ENCODE data around the gene C11orf68.

GRCh38 chr11:65891219-65892136 is 27.4 kb downstream of the C11orf68 start:
- TF ChIP-seq, protein P1, sequence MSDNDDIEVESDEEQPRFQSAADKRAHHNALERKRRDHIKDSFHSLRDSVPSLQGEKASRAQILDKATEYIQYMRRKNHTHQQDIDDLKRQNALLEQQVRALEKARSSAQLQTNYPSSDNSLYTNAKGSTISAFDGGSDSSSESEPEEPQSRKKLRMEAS (IDR thresholded peaks at IDR 0.05; ENCODE audit: low read depth, low read length), result no peak; the same call in 1 of the 2 replicates
- TF ChIP-seq CTCF (IDR thresholded peaks at IDR 0.05 in 2 of 3, conservative IDR thresholded peaks at IDR 0.05 in 1 of 3; ENCODE audit: control insufficient read depth in 2 of 3, extremely low read depth in 1 of 3, insufficient read depth in 1 of 3, low read depth in 3 of 3, low read length in 3 of 3) (peak; percentile 54 to 58 (median 54)), CHD4 (IDR thresholded peaks at IDR 0.05) (no peak), TBL1XR1 (IDR thresholded peaks at IDR 0.05; ENCODE audit: low read depth, low read length) (no peak), SMAD5 (IDR thresholded peaks at IDR 0.05; ENCODE audit: low read depth) (no peak; the same call in 1 of the 2 replicates), CHD2 (IDR thresholded peaks at IDR 0.05; ENCODE audit: borderline replicate concordance, low read depth, low read length) (no peak), POLR2A (IDR thresholded peaks at IDR 0.05; ENCODE audit: low read depth, low read length) (peak; percentile 40; the same call in 1 of the 2 replicates), NFYA (IDR thresholded peaks at IDR 0.05; ENCODE audit: borderline replicate concordance, low read depth, low read length) (no peak), ZNF24 (IDR thresholded peaks at IDR 0.05) (peak; percentile 59)

Measured in GM12878 (cell line).